Measurements from ENCODE around the gene MSI2.

DNA sequence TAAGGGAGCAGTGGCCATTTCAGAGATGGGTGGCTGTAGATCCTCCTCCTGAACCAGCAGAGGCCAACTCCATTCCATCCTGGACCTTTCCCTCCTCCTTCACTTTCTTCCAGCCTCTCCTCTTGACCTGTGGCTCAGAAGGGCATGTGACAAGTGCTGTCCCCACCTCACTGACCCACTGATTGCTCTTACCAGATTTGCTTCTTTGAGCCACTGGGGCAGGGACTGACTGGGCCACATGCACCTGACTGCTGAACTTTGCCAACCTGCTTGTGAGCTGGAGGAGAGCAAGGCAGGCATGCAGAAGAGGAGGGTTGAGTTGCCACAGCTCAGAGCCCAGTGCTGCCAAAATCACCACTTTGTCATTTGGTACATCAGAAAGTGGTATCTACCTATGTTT, 68.3 kb downstream of the MSI2 start:
- TF ChIP-seq, protein P1, sequence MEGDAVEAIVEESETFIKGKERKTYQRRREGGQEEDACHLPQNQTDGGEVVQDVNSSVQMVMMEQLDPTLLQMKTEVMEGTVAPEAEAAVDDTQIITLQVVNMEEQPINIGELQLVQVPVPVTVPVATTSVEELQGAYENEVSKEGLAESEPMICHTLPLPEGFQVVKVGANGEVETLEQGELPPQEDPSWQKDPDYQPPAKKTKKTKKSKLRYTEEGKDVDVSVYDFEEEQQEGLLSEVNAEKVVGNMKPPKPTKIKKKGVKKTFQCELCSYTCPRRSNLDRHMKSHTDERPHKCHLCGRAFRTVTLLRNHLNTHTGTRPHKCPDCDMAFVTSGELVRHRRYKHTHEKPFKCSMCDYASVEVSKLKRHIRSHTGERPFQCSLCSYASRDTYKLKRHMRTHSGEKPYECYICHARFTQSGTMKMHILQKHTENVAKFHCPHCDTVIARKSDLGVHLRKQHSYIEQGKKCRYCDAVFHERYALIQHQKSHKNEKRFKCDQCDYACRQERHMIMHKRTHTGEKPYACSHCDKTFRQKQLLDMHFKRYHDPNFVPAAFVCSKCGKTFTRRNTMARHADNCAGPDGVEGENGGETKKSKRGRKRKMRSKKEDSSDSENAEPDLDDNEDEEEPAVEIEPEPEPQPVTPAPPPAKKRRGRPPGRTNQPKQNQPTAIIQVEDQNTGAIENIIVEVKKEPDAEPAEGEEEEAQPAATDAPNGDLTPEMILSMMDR (conservative IDR thresholded peaks at IDR 0.05; ENCODE audit: low read length): no peak
- no peak for TF ChIP-seq EZH2phosphoT487 (IDR thresholded peaks at IDR 0.05; ENCODE audit: borderline replicate concordance)
